ENCODE measurements around the gene PAX5. TPM values are rescaled to one million over a fixed set of nuclear protein-coding genes. Genes with fewer than 3 reads are reported as not detected.

PAX5 gene
- total RNA-seq, 2 experiments from 2014 or later = 62.5 to 141 TPM

DNA sequence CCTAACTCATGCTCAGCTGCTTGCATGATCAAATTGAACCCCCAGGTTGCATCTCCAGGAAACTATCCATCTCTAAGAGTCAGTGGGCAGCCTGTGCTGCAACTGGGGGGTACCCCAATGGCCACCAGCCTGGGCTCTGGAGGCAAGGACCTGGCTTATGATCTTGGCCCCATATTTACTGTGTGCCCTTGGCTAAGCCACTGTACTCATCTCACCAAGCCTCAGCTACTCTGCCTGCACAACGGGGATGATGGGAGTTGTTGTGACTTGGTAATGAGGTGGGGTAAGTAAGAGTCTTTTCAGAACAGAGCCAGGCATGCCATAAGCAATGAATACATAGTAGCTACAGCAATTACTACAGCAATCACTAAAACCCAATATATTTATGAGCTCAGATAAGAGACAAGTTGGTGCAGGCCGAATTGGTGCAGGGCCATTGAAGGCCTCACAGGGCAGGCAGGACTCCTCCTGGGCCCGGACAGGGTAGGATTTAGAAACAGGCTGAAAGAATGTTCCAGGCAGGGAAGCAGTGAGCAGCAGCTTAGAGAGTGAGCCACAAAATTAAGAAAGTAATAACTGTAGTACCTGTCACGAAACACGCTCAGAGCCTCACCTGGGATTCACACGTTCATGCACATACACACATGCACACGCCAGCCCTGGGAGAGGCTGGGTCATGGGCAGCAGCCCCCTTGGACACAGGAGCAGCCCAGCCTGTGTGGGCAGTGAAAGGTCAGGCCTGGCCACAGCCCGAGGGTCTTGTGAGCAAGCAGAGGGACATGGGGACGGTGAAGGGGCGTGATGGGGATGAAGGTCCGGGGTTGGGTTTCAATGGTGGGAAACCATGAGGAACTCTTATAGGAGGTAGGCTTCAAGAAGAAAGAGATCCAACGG lies 74.1 kb downstream of the PAX5 start:
- H3K36me3 ChIP-seq (ENCODE audit: insufficient read depth, low read length) = peaks cover 94% of the 10 kb centered on the region
- no peaks in the 10 kb centered on the region for H3K4me1 ChIP-seq (ENCODE audit: insufficient read depth, low read length, poor library complexity, severe bottlenecking)
- no peaks in the 10 kb centered on the region for H4K20me1 ChIP-seq (ENCODE audit: insufficient read depth, low read length)
- H3K9me2 ChIP-seq (ENCODE audit: insufficient read depth, low read length) = no peaks in the 10 kb centered on the region
- BruUV-seq (replicated peaks) = no TSS peak
- H3K4me3 ChIP-seq (ENCODE audit: low read depth, low read length, poor library complexity, severe bottlenecking) = no peak overlapping the region
- H3K4me2 ChIP-seq (ENCODE audit: low read length) = no peak overlapping the region
- no peak overlapping the region for H3K27ac ChIP-seq (ENCODE audit: low read depth, low read length, poor library complexity, severe bottlenecking)
- no peaks in the 10 kb centered on the region for H3K79me2 ChIP-seq (ENCODE audit: insufficient read depth, low read depth, low read length)
- TF ChIP-seq, protein P1, sequence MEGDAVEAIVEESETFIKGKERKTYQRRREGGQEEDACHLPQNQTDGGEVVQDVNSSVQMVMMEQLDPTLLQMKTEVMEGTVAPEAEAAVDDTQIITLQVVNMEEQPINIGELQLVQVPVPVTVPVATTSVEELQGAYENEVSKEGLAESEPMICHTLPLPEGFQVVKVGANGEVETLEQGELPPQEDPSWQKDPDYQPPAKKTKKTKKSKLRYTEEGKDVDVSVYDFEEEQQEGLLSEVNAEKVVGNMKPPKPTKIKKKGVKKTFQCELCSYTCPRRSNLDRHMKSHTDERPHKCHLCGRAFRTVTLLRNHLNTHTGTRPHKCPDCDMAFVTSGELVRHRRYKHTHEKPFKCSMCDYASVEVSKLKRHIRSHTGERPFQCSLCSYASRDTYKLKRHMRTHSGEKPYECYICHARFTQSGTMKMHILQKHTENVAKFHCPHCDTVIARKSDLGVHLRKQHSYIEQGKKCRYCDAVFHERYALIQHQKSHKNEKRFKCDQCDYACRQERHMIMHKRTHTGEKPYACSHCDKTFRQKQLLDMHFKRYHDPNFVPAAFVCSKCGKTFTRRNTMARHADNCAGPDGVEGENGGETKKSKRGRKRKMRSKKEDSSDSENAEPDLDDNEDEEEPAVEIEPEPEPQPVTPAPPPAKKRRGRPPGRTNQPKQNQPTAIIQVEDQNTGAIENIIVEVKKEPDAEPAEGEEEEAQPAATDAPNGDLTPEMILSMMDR (conservative IDR thresholded peaks at IDR 0.05; ENCODE audit: low read length) = no peak
- TF ChIP-seq EZH2phosphoT487 (IDR thresholded peaks at IDR 0.05; ENCODE audit: borderline replicate concordance, low read depth, low read length) = no peak
- ChIA-PET CTCF (ENCODE audit: unreplicated experiment) (no interaction called here), POLR2A (interaction anchor here (0.6 kb wide), 1 partner anchor 191 kb away, joined by 3 read pairs; no protein-coding TSS in a partner anchor)
- intact Hi-C loops (cut with micrococcal nuclease; ENCODE audit: unreplicated experiment) = no loop called here
- no peak for DNase-seq (ENCODE audit: low spot score)
- H2AFZ ChIP-seq (ENCODE audit: low read length) = no peak overlapping the region
- no peaks in the 10 kb centered on the region for H3K9me3 ChIP-seq (ENCODE audit: low read length)

DNA sequence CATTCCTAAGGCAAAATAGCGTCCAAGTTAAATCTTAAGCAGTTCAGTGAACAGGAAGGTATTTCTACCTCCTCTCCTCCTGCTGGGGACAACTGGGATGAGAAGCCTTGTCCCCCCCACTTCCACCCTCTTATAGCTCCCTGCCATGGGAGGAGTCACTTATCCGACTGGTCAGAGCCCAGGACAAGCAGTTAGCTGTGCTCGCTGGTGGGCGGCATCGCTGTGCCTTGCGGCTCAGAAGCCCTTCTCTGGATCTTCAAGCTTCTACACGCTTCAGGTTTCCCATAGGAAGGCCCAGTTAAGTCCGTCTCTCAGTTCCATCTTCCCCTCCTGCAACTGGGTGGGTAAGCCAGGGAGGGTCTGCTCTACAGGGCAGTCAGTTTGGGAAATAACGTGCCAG lies 77.2 kb downstream of the PAX5 start:
- H3K4me2 ChIP-seq (ENCODE audit: low read length) = no peak overlapping the region
- no TSS peak for BruUV-seq (replicated peaks)
- no peak overlapping the region for H3K4me3 ChIP-seq (ENCODE audit: low read depth, low read length, poor library complexity, severe bottlenecking)
- TF ChIP-seq EZH2phosphoT487 (IDR thresholded peaks at IDR 0.05; ENCODE audit: borderline replicate concordance, low read depth, low read length) = no peak
- TF ChIP-seq, protein P1 (conservative IDR thresholded peaks at IDR 0.05; ENCODE audit: low read length) = no peak
- ChIA-PET POLR2A (no interaction called here), CTCF (ENCODE audit: unreplicated experiment) (interaction anchor here (1.1 kb wide), 1 partner anchor 15 kb away, joined by 3 read pairs; no protein-coding TSS in a partner anchor)
- no peaks in the 10 kb centered on the region for H3K4me1 ChIP-seq (ENCODE audit: insufficient read depth, low read length, poor library complexity, severe bottlenecking)
- intact Hi-C loops (cut with micrococcal nuclease; ENCODE audit: unreplicated experiment) = no loop called here
- no peaks in the 10 kb centered on the region for H4K20me1 ChIP-seq (ENCODE audit: insufficient read depth, low read length)
- no peak overlapping the region for H3K27ac ChIP-seq (ENCODE audit: low read depth, low read length, poor library complexity, severe bottlenecking)
- H3K79me2 ChIP-seq (ENCODE audit: insufficient read depth, low read depth, low read length) = no peaks in the 10 kb centered on the region
- H3K9me3 ChIP-seq (ENCODE audit: low read length) = no peaks in the 10 kb centered on the region
- no peak for DNase-seq (ENCODE audit: low spot score)
- no peaks in the 10 kb centered on the region for H3K9me2 ChIP-seq (ENCODE audit: insufficient read depth, low read length)
- no peak overlapping the region for H2AFZ ChIP-seq (ENCODE audit: low read length)
- H3K36me3 ChIP-seq (ENCODE audit: insufficient read depth, low read length) = peaks cover 96% of the 10 kb centered on the region

DNA sequence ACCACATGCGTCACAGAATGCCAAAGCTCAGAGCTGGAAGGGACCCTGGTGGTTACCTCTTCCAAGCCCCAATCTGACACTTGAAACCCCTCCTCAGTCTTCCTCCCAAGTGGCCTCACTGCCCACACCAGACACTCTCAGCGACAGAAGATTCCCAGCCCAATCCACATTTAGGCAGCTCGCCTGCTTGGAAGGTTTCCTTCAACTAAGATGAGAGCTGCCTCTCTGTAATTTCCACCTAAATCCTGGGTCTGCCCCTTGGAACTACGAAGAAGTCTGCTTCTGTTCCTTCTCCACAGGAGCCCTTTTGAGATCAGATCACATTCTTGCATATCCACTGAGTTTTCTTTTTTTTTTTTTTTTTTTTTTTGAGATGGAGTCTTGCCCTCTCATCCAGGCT lies 83.7 kb downstream of the PAX5 start:
- TF ChIP-seq, protein P1 (conservative IDR thresholded peaks at IDR 0.05; ENCODE audit: low read length) = no peak
- TF ChIP-seq EZH2phosphoT487 (IDR thresholded peaks at IDR 0.05; ENCODE audit: borderline replicate concordance, low read depth, low read length) = no peak
- no peak for DNase-seq (ENCODE audit: low spot score)
- peaks cover 85% of the 10 kb centered on the region for H3K36me3 ChIP-seq (ENCODE audit: insufficient read depth, low read length)
- no peak overlapping the region for H2AFZ ChIP-seq (ENCODE audit: low read length)
- ChIA-PET CTCF (ENCODE audit: unreplicated experiment) (no interaction called here), POLR2A (no interaction called here)
- no peaks in the 10 kb centered on the region for H3K4me1 ChIP-seq (ENCODE audit: insufficient read depth, low read length, poor library complexity, severe bottlenecking)
- H3K9me3 ChIP-seq (ENCODE audit: low read length) = no peaks in the 10 kb centered on the region
- H4K20me1 ChIP-seq (ENCODE audit: insufficient read depth, low read length) = no peaks in the 10 kb centered on the region
- no peak overlapping the region for H3K4me3 ChIP-seq (ENCODE audit: low read depth, low read length, poor library complexity, severe bottlenecking)
- intact Hi-C loops (cut with micrococcal nuclease; ENCODE audit: unreplicated experiment) = no loop called here
- no peak overlapping the region for H3K27ac ChIP-seq (ENCODE audit: low read depth, low read length, poor library complexity, severe bottlenecking)
- 0 out of 2 replicates have a peak, but pooled peaks cover 3% of the 10 kb centered on the region for H3K79me2 ChIP-seq (ENCODE audit: insufficient read depth, low read depth, low read length)
- H3K9me2 ChIP-seq (ENCODE audit: insufficient read depth, low read length) = no peaks in the 10 kb centered on the region
- H3K4me2 ChIP-seq (ENCODE audit: low read length) = no peak overlapping the region
- BruUV-seq (replicated peaks) = no TSS peak
